Neural cell (in vitro differentiated cells): ENCODE results near the gene NUDCD3. TPM values are rescaled to one million over a fixed set of nuclear protein-coding genes. Genes with fewer than 3 reads are reported as not detected.

Source experiments
- H2AFZ ChIP-seq: fragments of 200-600, 300-800 bp; sonication (generic), shearing (Covaris generic); 2 replicates; pipeline ENCODE4 v1.6.0; 2014; ENCODE audit warnings: low read depth, mild to moderate bottlenecking, antibody characterized with exemption, low read length, moderate library complexity
- H3F3A ChIP-seq: fragments of 200-600 bp; shearing (Covaris generic); 2 replicates; pipeline ENCODE4 v1.6.1; 2016; ENCODE audit warnings: mild to moderate bottlenecking, moderate library complexity, mixed read lengths, antibody characterized with exemption, low read length; ENCODE audit not compliant: insufficient read depth, poor library complexity, severe bottlenecking
- H3K27ac ChIP-seq: fragments of 200-600, 300-800 bp; sonication (generic), shearing (Covaris generic); 2 replicates; pipeline ENCODE4 v1.5.1; 2014; ENCODE audit warnings: mild to moderate bottlenecking, low read length, moderate library complexity
- H3K27me3 ChIP-seq: fragments of 300-800, 200-600 bp; sonication (generic), shearing (Covaris generic); 2 replicates; pipeline ENCODE4 v1.6.0; 2014; ENCODE audit warnings: mild to moderate bottlenecking, low read depth, low read length, moderate library complexity; ENCODE audit not compliant: insufficient read depth
- H3K36me3 ChIP-seq: fragments of 300-800, 200-600 bp; sonication (generic), shearing (Covaris generic); 2 replicates; pipeline ENCODE4 v1.5.1; 2014; ENCODE audit warnings: mild to moderate bottlenecking, antibody characterized with exemption, low read length, moderate library complexity; ENCODE audit not compliant: insufficient read depth
- H3K4me2 ChIP-seq: fragments of 300-800, 200-600 bp; sonication (generic), shearing (Covaris generic); 2 replicates; pipeline ENCODE4 v1.6.0; 2014; ENCODE audit warnings: mild to moderate bottlenecking, low read length
- H3K4me3 ChIP-seq: fragments of 300-800, 200-600 bp; sonication (generic), shearing (Covaris generic); 2 replicates; pipeline ENCODE4 v1.5.1; 2014; ENCODE audit warnings: mild to moderate bottlenecking, low read length, moderate library complexity
- H3K79me2 ChIP-seq: fragments of 200-600 bp; shearing (Covaris generic); replicated peaks from 2 replicates; pipeline ENCODE4 v1.6.0; 2014; ENCODE audit warnings: mild to moderate bottlenecking, low read length, moderate library complexity; ENCODE audit not compliant: insufficient read depth
- H3K9ac ChIP-seq: fragments of 300-800, 200-600 bp; sonication (generic), shearing (Covaris generic); 2 replicates; pipeline ENCODE4 v1.6.1; 2016; ENCODE audit warnings: mild to moderate bottlenecking, low read length, mixed read lengths
- H3K9me2 ChIP-seq: fragments of 200-600 bp; shearing (Covaris generic); 2 replicates; pipeline ENCODE4 v1.6.1; 2016; ENCODE audit warnings: mild to moderate bottlenecking, low read length, mixed read lengths; ENCODE audit not compliant: insufficient read depth
- H3K9me3 ChIP-seq: fragments of 200-600, 300-800 bp; sonication (generic), shearing (Covaris generic); 2 replicates; pipeline ENCODE4 v1.6.1; 2016; ENCODE audit warnings: mild to moderate bottlenecking, mixed run types, low read length, moderate library complexity, mixed read lengths
- H4K20me1 ChIP-seq: fragments of 200-600 bp; shearing (Covaris generic); 2 replicates; pipeline ENCODE4 v1.6.1; 2016; ENCODE audit warnings: mild to moderate bottlenecking, mixed run types; ENCODE audit not compliant: insufficient read depth
- EP300 ChIP-seq: fragments of 450-650 bp; conservative IDR thresholded peaks from 2 replicates; pipeline ENCODE4 v1.6.1; 2014; ENCODE audit warnings: antibody characterized with exemption, mild to moderate bottlenecking, moderate library complexity; ENCODE audit not compliant: poor library complexity, severe bottlenecking
- EZH2 ChIP-seq: fragments of 200-600, 300-800 bp; shearing (Covaris generic), sonication (generic); IDR thresholded peaks from 2 replicates; pipeline ENCODE4 v1.6.1; 2014; ENCODE audit warnings: antibody characterized with exemption, low read length, borderline replicate concordance, mild to moderate bottlenecking; ENCODE audit not compliant: insufficient read depth, poor library complexity, severe bottlenecking
- MXI1 ChIP-seq: fragments of 450-650 bp; conservative IDR thresholded peaks from 2 replicates; pipeline ENCODE4 v1.6.1; 2014; ENCODE audit warnings: antibody characterized with exemption, mild to moderate bottlenecking; ENCODE audit not compliant: poor library complexity, severe bottlenecking
- POLR2AphosphoS5 ChIP-seq: IDR thresholded peaks from 2 replicates; pipeline ENCODE4 v1.6.1; 2012
- RAD21 ChIP-seq: fragments of 450-650 bp; conservative IDR thresholded peaks from 2 replicates; pipeline ENCODE4 v1.6.1; 2014; ENCODE audit warnings: antibody characterized with exemption, mild to moderate bottlenecking, moderate library complexity
- REST ChIP-seq: IDR thresholded peaks from 2 replicates; pipeline ENCODE4 v1.6.1; 2012; ENCODE audit warnings: borderline replicate concordance
- SMC3 ChIP-seq: fragments of 450-650 bp; conservative IDR thresholded peaks from 2 replicates; pipeline ENCODE4 v1.6.1; 2014; ENCODE audit warnings: antibody characterized with exemption, mild to moderate bottlenecking, moderate library complexity; ENCODE audit not compliant: poor library complexity
- TAF1 ChIP-seq: IDR thresholded peaks from 2 replicates; pipeline ENCODE4 v1.6.1; 2012; ENCODE audit warnings: low read depth
- polyA plus RNA-seq: library from polyadenylated mRNA; depleted of rRNA; stranded (reverse); fragments of >200 nt; gene quantifications from 2 replicates; pipeline ENCODE4 v1.2.3, GENCODE V29; 2014
- TF ChIP-seq, protein P1 (sequence below): fragments of 450-650 bp; IDR thresholded peaks from 2 replicates; pipeline ENCODE4 v1.5.1; 2014; ENCODE audit warnings: antibody characterized with exemption, mild to moderate bottlenecking, moderate library complexity; ENCODE audit not compliant: poor library complexity, severe bottlenecking

NUDCD3 gene
- polyA plus RNA-seq, 1 donor from 2014 or later: 69.9 TPM

GRCh38 chr7:44415047-44415446, 75.4 kb downstream of the NUDCD3 start:
- TF ChIP-seq, protein P1, sequence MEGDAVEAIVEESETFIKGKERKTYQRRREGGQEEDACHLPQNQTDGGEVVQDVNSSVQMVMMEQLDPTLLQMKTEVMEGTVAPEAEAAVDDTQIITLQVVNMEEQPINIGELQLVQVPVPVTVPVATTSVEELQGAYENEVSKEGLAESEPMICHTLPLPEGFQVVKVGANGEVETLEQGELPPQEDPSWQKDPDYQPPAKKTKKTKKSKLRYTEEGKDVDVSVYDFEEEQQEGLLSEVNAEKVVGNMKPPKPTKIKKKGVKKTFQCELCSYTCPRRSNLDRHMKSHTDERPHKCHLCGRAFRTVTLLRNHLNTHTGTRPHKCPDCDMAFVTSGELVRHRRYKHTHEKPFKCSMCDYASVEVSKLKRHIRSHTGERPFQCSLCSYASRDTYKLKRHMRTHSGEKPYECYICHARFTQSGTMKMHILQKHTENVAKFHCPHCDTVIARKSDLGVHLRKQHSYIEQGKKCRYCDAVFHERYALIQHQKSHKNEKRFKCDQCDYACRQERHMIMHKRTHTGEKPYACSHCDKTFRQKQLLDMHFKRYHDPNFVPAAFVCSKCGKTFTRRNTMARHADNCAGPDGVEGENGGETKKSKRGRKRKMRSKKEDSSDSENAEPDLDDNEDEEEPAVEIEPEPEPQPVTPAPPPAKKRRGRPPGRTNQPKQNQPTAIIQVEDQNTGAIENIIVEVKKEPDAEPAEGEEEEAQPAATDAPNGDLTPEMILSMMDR: no peak
- TF ChIP-seq RAD21 (no peak), MXI1 (no peak), EZH2 (no peak), REST (no peak), EP300 (no peak), TAF1 (no peak), POLR2AphosphoS5 (no peak), SMC3 (no peak)
- no peaks in the 10 kb centered on the region for H3F3A ChIP-seq
- H3K79me2 ChIP-seq: no peaks in the 10 kb centered on the region
- no peaks in the 10 kb centered on the region for H3K36me3 ChIP-seq
- H3K4me3 ChIP-seq: no peak overlapping the region
- no peaks in the 10 kb centered on the region for H3K27me3 ChIP-seq
- H3K9me3 ChIP-seq: no peaks in the 10 kb centered on the region
- H4K20me1 ChIP-seq: no peaks in the 10 kb centered on the region
- H3K4me2 ChIP-seq: no peak overlapping the region
- H3K9ac ChIP-seq: no peak overlapping the region
- H3K27ac ChIP-seq: no peak overlapping the region
- no peak overlapping the region for H2AFZ ChIP-seq
- H3K9me2 ChIP-seq: no peaks in the 10 kb centered on the region

- no peak for TF ChIP-seq TAF1
- TF ChIP-seq, protein P1: no peak
- TF ChIP-seq SMC3: no peak
- TF ChIP-seq MXI1: no peak
- TF ChIP-seq EZH2: no peak
- Histone ChIP-seq H3K4me3 (no peak overlapping the region), H3K4me2 (no peak overlapping the region), H3K9me3 (no peaks in the 10 kb centered on the region), H3K79me2 (no peaks in the 10 kb centered on the region), H2AFZ (no peak overlapping the region), H3K36me3 (no peaks in the 10 kb centered on the region), H3K9me2 (no peaks in the 10 kb centered on the region), H3K27ac (no peak overlapping the region), H4K20me1 (no peaks in the 10 kb centered on the region), H3K27me3 (no peaks in the 10 kb centered on the region), H3F3A (no peaks in the 10 kb centered on the region), H3K9ac (no peak overlapping the region)
These were observed 79.2 kb downstream of the NUDCD3 start for GRCh38 chr7:44411306-44411705.
